Cardiac fibroblast (primary cell): Measurements from ENCODE around the gene WDR20.

Experiments used
- DNase-seq, 2 donors: peaks; one replicate each; pipeline versions ENCODE4 v3.0.0 to v3.0.0-alpha.2; 2010; ENCODE audit warnings: low read depth in 2 of 2
- H3K4me3 ChIP-seq, 2 donors: replicated peaks in 1 of 2; 1 replicate in 1 of 2; 2 replicates in 1 of 2; pipeline ENCODE4 v1.5.1; 2011; ENCODE audit warnings: low read depth in 2 of 2, low read length in 2 of 2, mild to moderate bottlenecking in 2 of 2, moderate library complexity in 1 of 2
- TF ChIP-seq, protein P1 (sequence below): IDR thresholded peaks from one replicate; pipeline ENCODE4 v1.5.1; 2011; ENCODE audit warnings: low read depth, mild to moderate bottlenecking, low read length, inconsistent platforms

Gene WDR20

DNA sequence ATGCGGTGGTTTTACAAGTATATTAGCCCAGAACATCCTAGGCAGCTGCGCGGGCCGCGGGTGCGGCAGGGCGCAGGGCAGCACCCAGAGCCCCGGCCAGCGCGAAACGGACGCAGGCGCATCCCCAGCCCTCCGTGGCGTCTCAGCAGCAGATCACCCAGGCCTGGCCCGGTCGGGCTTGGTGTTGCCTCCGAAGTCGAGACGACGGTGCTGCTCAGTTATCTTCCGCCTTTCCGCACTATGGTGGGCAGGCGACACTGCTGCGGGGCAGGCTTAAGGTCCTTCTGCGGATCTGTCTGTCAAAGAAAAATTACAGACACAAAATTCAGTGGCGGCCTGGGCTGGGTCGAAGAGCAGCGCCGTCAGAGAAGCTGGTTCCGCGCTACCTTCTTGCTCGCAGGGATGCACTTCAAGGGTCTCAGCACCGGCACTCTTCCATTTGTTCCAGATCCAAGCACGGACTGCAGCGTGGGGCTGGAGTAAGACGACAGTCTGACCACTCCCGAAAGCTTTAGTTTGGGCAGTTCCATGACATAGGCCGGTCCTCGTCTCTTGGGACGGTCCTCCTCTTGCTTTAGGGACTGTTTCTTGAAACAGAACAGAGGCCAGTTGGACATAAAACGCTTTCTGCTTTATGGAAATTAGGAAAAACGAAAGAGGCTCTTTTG is 89.5 kb downstream of the WDR20 start:
- TF ChIP-seq, protein P1, sequence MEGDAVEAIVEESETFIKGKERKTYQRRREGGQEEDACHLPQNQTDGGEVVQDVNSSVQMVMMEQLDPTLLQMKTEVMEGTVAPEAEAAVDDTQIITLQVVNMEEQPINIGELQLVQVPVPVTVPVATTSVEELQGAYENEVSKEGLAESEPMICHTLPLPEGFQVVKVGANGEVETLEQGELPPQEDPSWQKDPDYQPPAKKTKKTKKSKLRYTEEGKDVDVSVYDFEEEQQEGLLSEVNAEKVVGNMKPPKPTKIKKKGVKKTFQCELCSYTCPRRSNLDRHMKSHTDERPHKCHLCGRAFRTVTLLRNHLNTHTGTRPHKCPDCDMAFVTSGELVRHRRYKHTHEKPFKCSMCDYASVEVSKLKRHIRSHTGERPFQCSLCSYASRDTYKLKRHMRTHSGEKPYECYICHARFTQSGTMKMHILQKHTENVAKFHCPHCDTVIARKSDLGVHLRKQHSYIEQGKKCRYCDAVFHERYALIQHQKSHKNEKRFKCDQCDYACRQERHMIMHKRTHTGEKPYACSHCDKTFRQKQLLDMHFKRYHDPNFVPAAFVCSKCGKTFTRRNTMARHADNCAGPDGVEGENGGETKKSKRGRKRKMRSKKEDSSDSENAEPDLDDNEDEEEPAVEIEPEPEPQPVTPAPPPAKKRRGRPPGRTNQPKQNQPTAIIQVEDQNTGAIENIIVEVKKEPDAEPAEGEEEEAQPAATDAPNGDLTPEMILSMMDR: no peak
- DNase-seq: no peak
- H3K4me3 ChIP-seq: no peak overlapping the region

DNA sequence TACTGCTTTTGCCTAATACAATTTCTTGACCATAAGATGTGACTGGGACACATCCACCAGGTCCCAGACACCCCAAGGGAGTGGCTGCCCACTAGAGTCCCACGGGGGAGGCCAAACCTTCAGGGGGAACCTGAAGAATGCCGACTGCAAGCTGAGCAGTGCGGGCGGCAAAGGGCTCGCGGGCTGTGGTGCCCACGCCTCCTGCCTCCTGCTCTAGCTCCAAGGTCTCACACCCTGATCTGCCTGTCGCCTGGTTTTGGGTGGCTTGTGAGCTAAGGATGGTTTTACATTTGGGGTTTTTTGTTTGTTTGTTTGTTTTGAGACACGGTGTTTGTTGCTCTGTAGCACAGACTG is 90.0 kb downstream of the WDR20 start:
- no peak for DNase-seq
- TF ChIP-seq, protein P1: no peak
- H3K4me3 ChIP-seq: no peak overlapping the region

DNA sequence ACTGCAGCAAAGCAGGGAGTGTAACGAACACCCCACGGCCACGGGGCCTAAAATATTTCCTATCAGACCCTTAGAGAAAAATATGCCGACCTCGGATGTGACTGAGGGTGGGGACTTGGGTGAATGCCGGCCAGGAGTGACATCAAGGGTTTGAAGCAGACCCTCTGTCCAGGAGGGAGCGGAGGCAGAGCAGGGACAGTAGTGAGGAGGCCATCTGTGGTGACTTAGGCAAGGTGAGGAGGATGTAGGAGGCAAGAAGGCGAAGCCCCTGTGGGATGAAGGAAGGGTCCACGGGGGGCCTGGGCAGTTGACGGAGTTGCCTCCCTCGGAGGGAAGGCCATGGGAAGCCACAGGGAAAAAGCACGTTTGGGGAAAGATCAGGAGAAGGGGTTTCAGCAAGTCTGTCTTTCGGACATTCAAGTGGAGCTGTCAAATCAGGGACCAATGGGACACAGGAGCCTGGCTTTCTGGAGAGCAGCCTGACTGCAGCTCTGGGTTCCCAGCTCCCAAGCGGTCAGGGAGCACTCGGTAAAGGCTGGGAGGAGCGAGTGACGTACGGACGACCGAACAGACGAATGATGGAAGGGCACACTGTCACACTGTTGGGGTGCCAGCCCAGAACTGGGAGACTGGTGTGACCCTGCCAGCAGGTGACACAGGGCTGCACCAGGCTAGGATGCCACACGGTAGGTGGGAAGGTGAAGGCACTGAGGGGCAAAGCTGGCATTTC is 90.9 kb downstream of the WDR20 start:
- no peak overlapping the region for H3K4me3 ChIP-seq
- TF ChIP-seq, protein P1: no peak
- DNase-seq: no peak

DNA sequence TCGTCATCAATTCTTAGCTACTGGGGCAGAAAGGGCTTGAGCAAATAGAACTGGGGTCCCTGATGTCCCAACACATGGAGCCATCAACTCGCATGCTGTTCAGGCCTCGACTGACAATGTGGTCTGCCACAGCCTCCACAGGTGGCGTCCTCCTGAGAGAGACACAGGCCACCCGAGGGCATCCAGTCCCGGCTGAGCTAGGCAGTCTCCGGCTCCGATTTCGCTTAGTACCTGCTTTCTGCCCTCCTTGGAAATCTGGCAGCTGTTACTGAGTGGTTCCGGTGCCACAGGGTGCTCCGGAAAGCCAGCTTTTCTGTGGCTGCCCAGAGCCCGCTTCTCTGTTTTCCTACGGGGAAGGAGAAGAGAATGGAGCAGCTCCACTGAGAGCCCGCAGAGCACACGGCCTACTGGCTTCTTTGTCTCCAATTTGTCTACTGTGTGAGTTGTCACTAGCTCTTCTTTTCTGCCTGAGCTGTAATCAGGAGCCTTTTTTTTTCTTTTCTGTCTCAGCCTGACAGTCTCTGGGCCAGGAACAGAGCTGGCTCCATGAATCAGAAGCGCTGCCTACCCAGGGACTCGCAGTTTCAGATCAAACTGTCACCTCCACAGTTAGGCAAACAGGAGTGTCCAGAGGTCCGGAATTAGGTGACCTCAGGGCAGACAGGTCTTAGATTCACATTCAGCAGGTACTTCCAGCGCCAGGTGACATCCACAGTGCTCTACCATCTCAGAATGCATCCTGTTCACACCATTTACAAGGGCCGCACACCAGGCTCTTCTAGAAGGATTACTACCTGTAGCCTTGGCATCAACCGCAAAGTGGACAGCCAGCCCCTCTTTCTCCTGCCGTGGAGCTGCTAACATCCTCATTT is 92.0 kb downstream of the WDR20 start:
- DNase-seq: no peak
- TF ChIP-seq, protein P1: no peak
- H3K4me3 ChIP-seq: no peak overlapping the region

DNA sequence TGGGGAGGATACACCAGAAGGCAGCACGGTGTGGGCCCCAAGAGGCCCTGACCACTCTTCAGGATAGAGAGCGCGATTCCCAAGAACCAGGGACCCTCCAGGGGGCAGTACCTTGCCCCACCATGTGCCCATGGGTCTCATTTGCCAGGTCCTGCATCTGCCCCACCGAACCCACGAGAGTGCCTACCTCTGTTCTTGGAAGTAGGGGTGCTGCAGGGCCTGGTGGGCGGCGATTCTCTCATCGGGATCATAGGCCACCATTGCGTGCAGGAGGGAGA is 92.6 kb downstream of the WDR20 start:
- H3K4me3 ChIP-seq: no peak overlapping the region
- no peak for DNase-seq
- TF ChIP-seq, protein P1: no peak

DNA sequence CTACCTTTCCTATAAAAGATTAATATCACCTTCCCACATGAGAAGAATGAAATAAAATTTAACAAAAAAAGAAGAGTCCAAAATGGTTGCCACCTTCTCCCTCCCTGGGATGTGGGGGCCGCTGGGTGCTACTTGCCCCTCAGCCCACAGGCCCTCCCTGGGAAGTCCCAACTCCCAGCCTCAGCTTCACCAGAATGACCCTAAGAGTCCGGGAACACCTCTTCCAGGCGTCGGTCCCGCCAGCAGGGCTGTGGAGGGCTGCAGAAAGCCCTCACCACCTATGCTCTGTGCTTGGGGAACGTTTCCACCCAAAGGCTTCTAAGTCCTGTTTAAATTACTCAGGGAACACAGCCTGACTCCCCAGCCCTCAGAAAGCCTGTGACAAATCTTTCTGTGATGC is 93.4 kb downstream of the WDR20 start:
- TF ChIP-seq, protein P1: no peak
- H3K4me3 ChIP-seq: no peak overlapping the region
- no peak for DNase-seq
